ENCODE results near the gene AGBL1. TPM values are rescaled to one million over a fixed set of nuclear protein-coding genes. Genes with fewer than 3 reads are reported as not detected.

The AGBL1 gene
- polyA plus RNA-seq, 4 donors = 0.01 to 0.04 TPM; not detected in 2

GRCh38 chr15:86664581-86664980 lies 584.9 kb downstream of the AGBL1 start:
- 97 to 100% (median 99%) methylated on average over 1 of the region's 1 CpG for WGBS, 3 donors
- Histone ChIP-seq H3K27me3 (ENCODE audit: control insufficient read depth in 3 of 3, insufficient read depth in 3 of 3, low read length in 3 of 3) (no peaks in the 10 kb centered on the region), H3K4me1 (ENCODE audit: control insufficient read depth in 3 of 3, insufficient read depth in 2 of 3, low read depth in 1 of 3, low read length in 2 of 3) (no peaks in the 10 kb centered on the region), H3K9me3 (ENCODE audit: control insufficient read depth in 2 of 2, insufficient read depth in 1 of 2, low read depth in 1 of 2, low read length in 1 of 2) (no peaks in the 10 kb centered on the region), H3K4me3 (ENCODE audit: low read depth in 1 of 3, low read length in 3 of 3) (no peak overlapping the region), H3K36me3 (ENCODE audit: control insufficient read depth in 3 of 3, insufficient read depth in 2 of 3, low read depth in 1 of 3, low read length in 3 of 3) (no peaks in the 10 kb centered on the region), H3K27ac (ENCODE audit: low read depth in 1 of 3, low read length in 2 of 3) (no peak overlapping the region)
- FAIRE-seq = no peak
- DNase-seq = no peak

GRCh38 chr15:86676002-86676401 lies 596.3 kb downstream of the AGBL1 start:
- no peak overlapping the region for H3K4me3 ChIP-seq (ENCODE audit: low read depth in 1 of 3, low read length in 3 of 3)
- H3K27me3 ChIP-seq (ENCODE audit: control insufficient read depth in 3 of 3, insufficient read depth in 3 of 3, low read length in 3 of 3) = no peaks in the 10 kb centered on the region
- no peaks in the 10 kb centered on the region for H3K36me3 ChIP-seq (ENCODE audit: control insufficient read depth in 3 of 3, insufficient read depth in 2 of 3, low read depth in 1 of 3, low read length in 3 of 3)
- DNase-seq (no peak), FAIRE-seq (no peak)
- H3K9me3 ChIP-seq (ENCODE audit: control insufficient read depth in 2 of 2, insufficient read depth in 1 of 2, low read depth in 1 of 2, low read length in 1 of 2) = no peaks in the 10 kb centered on the region
- WGBS, 3 donors = 90 to 95% (median 90%) methylated on average over 4 of the region's 4 CpGs
- H3K4me1 ChIP-seq (ENCODE audit: control insufficient read depth in 3 of 3, insufficient read depth in 2 of 3, low read depth in 1 of 3, low read length in 2 of 3) = no peaks in the 10 kb centered on the region
- H3K27ac ChIP-seq (ENCODE audit: low read depth in 1 of 3, low read length in 2 of 3) = no peak overlapping the region

- FAIRE-seq = no peak
- Histone ChIP-seq H3K4me1 (ENCODE audit: control insufficient read depth in 3 of 3, insufficient read depth in 2 of 3, low read depth in 1 of 3, low read length in 2 of 3) (no peaks in the 10 kb centered on the region), H3K36me3 (ENCODE audit: control insufficient read depth in 3 of 3, insufficient read depth in 2 of 3, low read depth in 1 of 3, low read length in 3 of 3) (no peaks in the 10 kb centered on the region), H3K27ac (ENCODE audit: low read depth in 1 of 3, low read length in 2 of 3) (no peak overlapping the region), H3K9me3 (ENCODE audit: control insufficient read depth in 2 of 2, insufficient read depth in 1 of 2, low read depth in 1 of 2, low read length in 1 of 2) (no peaks in the 10 kb centered on the region), H3K4me3 (ENCODE audit: low read depth in 1 of 3, low read length in 3 of 3) (no peak overlapping the region), H3K27me3 (ENCODE audit: control insufficient read depth in 3 of 3, insufficient read depth in 3 of 3, low read length in 3 of 3) (no peaks in the 10 kb centered on the region)
- WGBS, 3 donors = 36 to 42% (median 39%) methylated on average over 6 of the region's 6 CpGs
- no peak for DNase-seq
Observed at GRCh38 chr15:86677278-86677677, 597.6 kb downstream of the AGBL1 start.

GRCh38 chr15:86685263-86685662 lies 605.6 kb downstream of the AGBL1 start:
- FAIRE-seq = no peak
- no peaks in the 10 kb centered on the region for H3K9me3 ChIP-seq (ENCODE audit: control insufficient read depth in 2 of 2, insufficient read depth in 1 of 2, low read depth in 1 of 2, low read length in 1 of 2)
- 54 to 80% (median 61%) methylated on average over 3 of the region's 3 CpGs for WGBS, 3 donors
- H3K4me3 ChIP-seq (ENCODE audit: low read depth in 1 of 3, low read length in 3 of 3) = no peak overlapping the region
- peak in 1 of 2 donors; percentile 24 for DNase-seq
- no peak overlapping the region for H3K27ac ChIP-seq (ENCODE audit: low read depth in 1 of 3, low read length in 2 of 3)
- H3K36me3 ChIP-seq (ENCODE audit: control insufficient read depth in 3 of 3, insufficient read depth in 2 of 3, low read depth in 1 of 3, low read length in 3 of 3) = no peaks in the 10 kb centered on the region
- no peaks in the 10 kb centered on the region for H3K4me1 ChIP-seq (ENCODE audit: control insufficient read depth in 3 of 3, insufficient read depth in 2 of 3, low read depth in 1 of 3, low read length in 2 of 3)
- peaks cover 0 to 2% (median 0%) of the 10 kb centered on the region in 3 donors for H3K27me3 ChIP-seq (ENCODE audit: control insufficient read depth in 3 of 3, insufficient read depth in 3 of 3, low read length in 3 of 3)

- DNase-seq (no peak), FAIRE-seq (no peak)
- H3K27ac ChIP-seq (ENCODE audit: low read depth in 1 of 3, low read length in 2 of 3) = no peak overlapping the region
- H3K27me3 ChIP-seq (ENCODE audit: control insufficient read depth in 3 of 3, insufficient read depth in 3 of 3, low read length in 3 of 3) = peaks cover 0 to 2% (median 2%) of the 10 kb centered on the region in 3 donors
- H3K4me1 ChIP-seq (ENCODE audit: control insufficient read depth in 3 of 3, insufficient read depth in 2 of 3, low read depth in 1 of 3, low read length in 2 of 3) = no peaks in the 10 kb centered on the region
- 82 to 83% (median 82%) methylated on average over 4 of the region's 4 CpGs for WGBS, 3 donors
- H3K36me3 ChIP-seq (ENCODE audit: control insufficient read depth in 3 of 3, insufficient read depth in 2 of 3, low read depth in 1 of 3, low read length in 3 of 3) = no peaks in the 10 kb centered on the region
- no peaks in the 10 kb centered on the region for H3K9me3 ChIP-seq (ENCODE audit: control insufficient read depth in 2 of 2, insufficient read depth in 1 of 2, low read depth in 1 of 2, low read length in 1 of 2)
- H3K4me3 ChIP-seq (ENCODE audit: low read depth in 1 of 3, low read length in 3 of 3) = no peak overlapping the region
Observed at GRCh38 chr15:86689006-86689405, 609.3 kb downstream of the AGBL1 start.

GRCh38 chr15:86690566-86690965 lies 610.9 kb downstream of the AGBL1 start:
- FAIRE-seq (no peak), DNase-seq (peak in 1 of 2 donors; percentile 10)
- WGBS, 3 donors = 73 to 81% (median 80%) methylated on average over 1 of the region's 1 CpG
- peaks cover 0 to 2% (median 2%) of the 10 kb centered on the region in 3 donors for H3K27me3 ChIP-seq (ENCODE audit: control insufficient read depth in 3 of 3, insufficient read depth in 3 of 3, low read length in 3 of 3)
- H3K36me3 ChIP-seq (ENCODE audit: control insufficient read depth in 3 of 3, insufficient read depth in 2 of 3, low read depth in 1 of 3, low read length in 3 of 3) = no peaks in the 10 kb centered on the region
- H3K4me3 ChIP-seq (ENCODE audit: low read depth in 1 of 3, low read length in 3 of 3) = no peak overlapping the region
- H3K27ac ChIP-seq (ENCODE audit: low read depth in 1 of 3, low read length in 2 of 3) = no peak overlapping the region
- H3K9me3 ChIP-seq (ENCODE audit: control insufficient read depth in 2 of 2, insufficient read depth in 1 of 2, low read depth in 1 of 2, low read length in 1 of 2) = no peaks in the 10 kb centered on the region
- H3K4me1 ChIP-seq (ENCODE audit: control insufficient read depth in 3 of 3, insufficient read depth in 2 of 3, low read depth in 1 of 3, low read length in 2 of 3) = no peaks in the 10 kb centered on the region

- DNase-seq (peak; percentile 28 to 33), FAIRE-seq (no peak)
- H3K27ac ChIP-seq (ENCODE audit: low read depth in 1 of 3, low read length in 2 of 3) = no peak overlapping the region
- peaks cover 0 to 2% (median 2%) of the 10 kb centered on the region in 3 donors for H3K27me3 ChIP-seq (ENCODE audit: control insufficient read depth in 3 of 3, insufficient read depth in 3 of 3, low read length in 3 of 3)
- no peak overlapping the region for H3K4me3 ChIP-seq (ENCODE audit: low read depth in 1 of 3, low read length in 3 of 3)
- no peaks in the 10 kb centered on the region for H3K9me3 ChIP-seq (ENCODE audit: control insufficient read depth in 2 of 2, insufficient read depth in 1 of 2, low read depth in 1 of 2, low read length in 1 of 2)
- WGBS, 3 donors = 28 to 46% (median 41%) methylated on average over 2 of the region's 2 CpGs
- H3K4me1 ChIP-seq (ENCODE audit: control insufficient read depth in 3 of 3, insufficient read depth in 2 of 3, low read depth in 1 of 3, low read length in 2 of 3) = no peaks in the 10 kb centered on the region
- no peaks in the 10 kb centered on the region for H3K36me3 ChIP-seq (ENCODE audit: control insufficient read depth in 3 of 3, insufficient read depth in 2 of 3, low read depth in 1 of 3, low read length in 3 of 3)
Observed at GRCh38 chr15:86691091-86691663, 611.5 kb downstream of the AGBL1 start.

- no peak for FAIRE-seq
Observed at GRCh38 chr15:86700864-86701610, 621.4 kb downstream of the AGBL1 start.

GRCh38 chr15:86701611-86701963 lies 621.9 kb downstream of the AGBL1 start:
- Histone ChIP-seq H3K27me3 (ENCODE audit: control insufficient read depth in 3 of 3, insufficient read depth in 3 of 3, low read length in 3 of 3) (no peaks in the 10 kb centered on the region), H3K27ac (ENCODE audit: low read depth in 1 of 3, low read length in 2 of 3) (no peak overlapping the region), H3K4me3 (ENCODE audit: low read depth in 1 of 3, low read length in 3 of 3) (no peak overlapping the region), H3K36me3 (ENCODE audit: control insufficient read depth in 3 of 3, insufficient read depth in 2 of 3, low read depth in 1 of 3, low read length in 3 of 3) (no peaks in the 10 kb centered on the region), H3K4me1 (ENCODE audit: control insufficient read depth in 3 of 3, insufficient read depth in 2 of 3, low read depth in 1 of 3, low read length in 2 of 3) (no peaks in the 10 kb centered on the region), H3K9me3 (ENCODE audit: control insufficient read depth in 2 of 2, insufficient read depth in 1 of 2, low read depth in 1 of 2, low read length in 1 of 2) (no peaks in the 10 kb centered on the region)
- no peak for DNase-seq
- FAIRE-seq = no peak

More at GRCh38 chr15:86700864-86701610, 621.4 kb downstream of the AGBL1 start:
- Histone ChIP-seq H3K27ac (ENCODE audit: low read depth in 1 of 3, low read length in 2 of 3) (no peak overlapping the region), H3K4me1 (ENCODE audit: control insufficient read depth in 3 of 3, insufficient read depth in 2 of 3, low read depth in 1 of 3, low read length in 2 of 3) (no peaks in the 10 kb centered on the region), H3K4me3 (ENCODE audit: low read depth in 1 of 3, low read length in 3 of 3) (no peak overlapping the region), H3K9me3 (ENCODE audit: control insufficient read depth in 2 of 2, insufficient read depth in 1 of 2, low read depth in 1 of 2, low read length in 1 of 2) (no peaks in the 10 kb centered on the region), H3K27me3 (ENCODE audit: control insufficient read depth in 3 of 3, insufficient read depth in 3 of 3, low read length in 3 of 3) (no peaks in the 10 kb centered on the region), H3K36me3 (ENCODE audit: control insufficient read depth in 3 of 3, insufficient read depth in 2 of 3, low read depth in 1 of 3, low read length in 3 of 3) (no peaks in the 10 kb centered on the region)
- WGBS, 3 donors = 42 to 52% (median 51%) methylated on average over 3 of the region's 3 CpGs
- no peak for DNase-seq
